Loucy (cell line): ENCODE results near the gene ALAS1.

ENCODE experiments used
- H2AFZ ChIP-seq: fragments of 200-600 bp; sonication (generic); 2 replicates; pipeline ENCODE4 v1.6.0; 2016; ENCODE audit warnings: antibody characterized with exemption, mild to moderate bottlenecking, low read length, moderate library complexity
- H3F3A ChIP-seq: fragments of 200-600 bp; 2 replicates; pipeline ENCODE4 v1.6.0; 2016; ENCODE audit warnings: antibody characterized with exemption, low read depth, mild to moderate bottlenecking
- H3K27me3 ChIP-seq: fragments of 200-600 bp; sonication (generic); 2 replicates; pipeline ENCODE4 v1.6.1; 2014; ENCODE audit warnings: low read length, mild to moderate bottlenecking; ENCODE audit not compliant: insufficient read depth, poor library complexity, severe bottlenecking
- H3K36me3 ChIP-seq: fragments of 200-600 bp; sonication (generic); 2 replicates; pipeline ENCODE4 v1.6.1; 2016; ENCODE audit warnings: low read length; ENCODE audit not compliant: insufficient read depth
- H3K4me1 ChIP-seq: fragments of 200-600 bp; sonication (generic); 2 replicates; pipeline ENCODE4 v1.5.1; 2014; ENCODE audit warnings: low read length, mild to moderate bottlenecking; ENCODE audit not compliant: insufficient read depth, poor library complexity, severe bottlenecking
- H3K4me2 ChIP-seq: fragments of 200-600 bp; sonication (generic); 2 replicates; pipeline ENCODE4 v1.6.0; 2014; ENCODE audit warnings: antibody characterized with exemption, low read length, low read depth, mild to moderate bottlenecking; ENCODE audit not compliant: poor library complexity, severe bottlenecking
- H3K4me3 ChIP-seq: fragments of 200-600 bp; sonication (generic); 2 replicates; pipeline ENCODE4 v1.5.1; 2014; ENCODE audit warnings: low read length, mild to moderate bottlenecking, mixed read lengths; ENCODE audit not compliant: poor library complexity, severe bottlenecking
- H3K79me2 ChIP-seq: fragments of 200-600 bp; sonication (generic); 2 replicates; pipeline ENCODE4 v1.6.1; 2014; ENCODE audit warnings: low read length; ENCODE audit not compliant: insufficient read depth
- H3K9ac ChIP-seq: fragments of 200-600 bp; sonication (generic); 2 replicates; pipeline ENCODE4 v1.6.0; 2014; ENCODE audit warnings: mild to moderate bottlenecking, low read depth, low read length, moderate library complexity; ENCODE audit not compliant: poor library complexity, severe bottlenecking
- H3K9me2 ChIP-seq: fragments of 200-600 bp; sonication (generic); replicated peaks from 2 replicates; pipeline ENCODE4 v1.6.1; 2016; ENCODE audit warnings: low read depth, low read length, mixed read lengths
- H3K9me3 ChIP-seq: fragments of 200-600 bp; sonication (generic); 2 replicates; pipeline ENCODE4 v1.6.1; 2014; ENCODE audit warnings: mild to moderate bottlenecking, antibody characterized with exemption, low read length, low read depth; ENCODE audit not compliant: insufficient read depth
- H4K20me1 ChIP-seq: fragments of 200-600 bp; sonication (generic); 2 replicates; pipeline ENCODE4 v1.6.0; 2014; ENCODE audit warnings: antibody characterized with exemption, low read length, mild to moderate bottlenecking; ENCODE audit not compliant: insufficient read depth, poor library complexity, severe bottlenecking
- CTCF ChIP-seq: fragments of 200-600 bp; sonication (generic); conservative IDR thresholded peaks from 2 replicates; pipeline ENCODE4 v1.5.1; 2014; ENCODE audit warnings: mild to moderate bottlenecking, antibody characterized with exemption, low read length
- EZH2phosphoT487 ChIP-seq: fragments of 200-600 bp; IDR thresholded peaks from 2 replicates; pipeline ENCODE4 v1.6.1; 2018; ENCODE audit warnings: antibody characterized with exemption, mild to moderate bottlenecking, moderate library complexity, borderline replicate concordance

ALAS1 gene

GRCh38 chr3:52246728-52247408 lies 48.9 kb downstream of the ALAS1 start:
- H4K20me1 ChIP-seq: no peaks in the 10 kb centered on the region
- H3K9ac ChIP-seq: no peak overlapping the region
- no peak overlapping the region for H2AFZ ChIP-seq
- H3K27me3 ChIP-seq: no peaks in the 10 kb centered on the region
- H3K79me2 ChIP-seq: no peaks in the 10 kb centered on the region
- peaks cover 4% of the 10 kb centered on the region; the same call in 1 of the 2 replicates for H3K36me3 ChIP-seq
- H3K4me1 ChIP-seq: no peaks in the 10 kb centered on the region
- no peak overlapping the region for H3K4me2 ChIP-seq
- no peaks in the 10 kb centered on the region for H3K9me2 ChIP-seq
- no peaks in the 10 kb centered on the region for H3F3A ChIP-seq
- no peak overlapping the region for H3K4me3 ChIP-seq
- H3K9me3 ChIP-seq: no peaks in the 10 kb centered on the region
- TF ChIP-seq EZH2phosphoT487 (no peak), CTCF (no peak)

- Histone ChIP-seq H3K9me2 (no peaks in the 10 kb centered on the region), H4K20me1 (no peaks in the 10 kb centered on the region), H3K9me3 (no peaks in the 10 kb centered on the region), H3K27me3 (no peaks in the 10 kb centered on the region), H3F3A (no peaks in the 10 kb centered on the region), H2AFZ (no peak overlapping the region), H3K4me2 (no peak overlapping the region), H3K4me1 (peaks cover 2% of the 10 kb centered on the region), H3K36me3 (peaks cover 6% of the 10 kb centered on the region; the same call in 1 of the 2 replicates), H3K79me2 (peaks cover 3% of the 10 kb centered on the region; the same call in 1 of the 2 replicates), H3K4me3 (no peak overlapping the region), H3K9ac (no peak overlapping the region)
- TF ChIP-seq CTCF: no peak
- no peak for TF ChIP-seq EZH2phosphoT487
Measured at GRCh38 chr3:52247409-52248164, 49.6 kb downstream of the ALAS1 start.

- Histone ChIP-seq H3K4me3 (no peak overlapping the region), H3K9ac (no peak overlapping the region), H2AFZ (no peak overlapping the region), H3K4me2 (no peak overlapping the region), H3K4me1 (peaks cover 8% of the 10 kb centered on the region), H3K79me2 (peaks cover 6% of the 10 kb centered on the region; the same call in 1 of the 2 replicates), H3K9me2 (no peaks in the 10 kb centered on the region), H3F3A (no peaks in the 10 kb centered on the region), H3K9me3 (no peaks in the 10 kb centered on the region), H3K27me3 (no peaks in the 10 kb centered on the region), H4K20me1 (no peaks in the 10 kb centered on the region), H3K36me3 (peaks cover 6% of the 10 kb centered on the region; the same call in 1 of the 2 replicates)
- no peak for TF ChIP-seq CTCF
- TF ChIP-seq EZH2phosphoT487: no peak
Measured at GRCh38 chr3:52248165-52248541, 50.2 kb downstream of the ALAS1 start.
